Panc1 (cell line): Measurements from ENCODE around the gene CWC27. TPM values are rescaled to one million over a fixed set of nuclear protein-coding genes. Genes with fewer than 3 reads are reported as not detected.

Experiments used
- ATAC-seq: fragments of 200-7000 bp; cut with Tn5 transposase; 2 replicates; pipeline ENCODE4 v1.9.1; 2020; ENCODE audit warnings: mild to moderate bottlenecking, moderate library complexity
- BruUV-seq: library from RNA; stranded (reverse); fragments of 400-500 nt; replicated peaks from 2 replicates; lab custom pipeline; 2021; lab: Mats Ljungman, UMichigan
- CTCF ChIA-PET: fragments of 300-600 bp; sonication (Branson Sonifier 250); formaldehyde crosslinking; loops from one replicate; lab custom pipeline; 2022; ENCODE audit warnings: antibody characterized with exemption; lab: Charles Lee
- POLR2A ChIA-PET: fragments of 300-600 bp; sonication (Branson Sonifier 250); formaldehyde crosslinking; loops from one replicate; lab custom pipeline; 2022; ENCODE audit warnings: antibody characterized with exemption; lab: Charles Lee
- DNase-seq: peaks from one replicate; pipeline ENCODE4 v3.0.0-alpha.2; 2010; ENCODE audit warnings: low read depth, low spot score
- H3K27ac ChIP-seq: 2 replicates; pipeline ENCODE4 v1.5.1; 2011; ENCODE audit warnings: mild to moderate bottlenecking, low read length, inconsistent platforms
- H3K27me3 ChIP-seq: fragments of 200-500 bp; sonication (Bioruptor generic); 2 replicates; pipeline ENCODE4 v1.6.0; 2014; ENCODE audit warnings: low read length, inconsistent platforms; ENCODE audit not compliant: control insufficient read depth, insufficient read depth
- H3K36me3 ChIP-seq: fragments of 200-500 bp; sonication (Bioruptor generic); 2 replicates; pipeline ENCODE4 v1.5.1; 2014; ENCODE audit warnings: inconsistent platforms, mild to moderate bottlenecking, low read length, moderate library complexity; ENCODE audit not compliant: control insufficient read depth, insufficient read depth
- H3K4me1 ChIP-seq: 2 replicates; pipeline ENCODE4 v1.5.1; 2011; ENCODE audit warnings: inconsistent platforms, mild to moderate bottlenecking, low read length, moderate library complexity; ENCODE audit not compliant: control insufficient read depth, insufficient read depth
- H3K4me3 ChIP-seq, 2 experiments: 2 replicates each; pipeline ENCODE4 v1.5.1; 2011 to 2012; ENCODE audit warnings: low read depth in 2 of 2, low read length in 2 of 2, mild to moderate bottlenecking in 2 of 2, inconsistent platforms in 1 of 2, moderate library complexity in 1 of 2
- H3K9me3 ChIP-seq: fragments of 200-500 bp; sonication (Bioruptor generic); 2 replicates; pipeline ENCODE4 v1.5.1; 2014; ENCODE audit warnings: low read depth, mild to moderate bottlenecking, inconsistent platforms, low read length, moderate library complexity; ENCODE audit not compliant: control insufficient read depth, insufficient read depth
- CTCF ChIP-seq: fragments of 450-650 bp; IDR thresholded peaks from 2 replicates; pipeline ENCODE4 v1.5.1; 2017; ENCODE audit warnings: mild to moderate bottlenecking
- POLR2AphosphoS5 ChIP-seq: IDR thresholded peaks from 2 replicates; pipeline ENCODE4 v1.6.1; 2012; ENCODE audit warnings: mild to moderate bottlenecking, low read depth, low read length, moderate library complexity
- REST ChIP-seq, 2 experiments: IDR thresholded peaks; 2 replicates each; pipeline ENCODE4 v1.6.1; 2011 to 2012; ENCODE audit warnings: low read depth in 2 of 2, control low read depth in 1 of 2, low read length in 1 of 2, mild to moderate bottlenecking in 1 of 2, moderate library complexity in 1 of 2; ENCODE audit not compliant: insufficient read depth in 1 of 2
- SIN3A ChIP-seq: IDR thresholded peaks from 2 replicates; pipeline ENCODE4 v1.6.1; 2012; ENCODE audit warnings: low read depth, mild to moderate bottlenecking, low read length, moderate library complexity, borderline replicate concordance; ENCODE audit not compliant: insufficient read depth
- TCF7L2 ChIP-seq: IDR thresholded peaks from 2 replicates; pipeline ENCODE4 v1.6.1; 2011; ENCODE audit warnings: mild to moderate bottlenecking, low read depth, low read length, inconsistent platforms
- in situ Hi-C: cut with HindIII; loops from 2 replicates; pipeline ENCODE4 v1.10.0; 2016; ENCODE audit warnings: low sequenced_read_pairs, low pct_unique_long_range_greater_than_20kb
- intact Hi-C: fragments of 100-400 bp; cut with micrococcal nuclease; formaldehyde crosslinking; loops from one replicate; pipeline ENCODE4 v1.10.0; 2022; ENCODE audit not compliant: unreplicated experiment
- total RNA-seq: library from RNA; stranded (reverse); gene quantifications from one replicate; pipeline ENCODE4 v1.2.1, GENCODE V29; 2021; ENCODE audit not compliant: unreplicated experiment

Gene CWC27
- total RNA-seq, 1 experiment from 2014 or later = 19.7 TPM

DNA sequence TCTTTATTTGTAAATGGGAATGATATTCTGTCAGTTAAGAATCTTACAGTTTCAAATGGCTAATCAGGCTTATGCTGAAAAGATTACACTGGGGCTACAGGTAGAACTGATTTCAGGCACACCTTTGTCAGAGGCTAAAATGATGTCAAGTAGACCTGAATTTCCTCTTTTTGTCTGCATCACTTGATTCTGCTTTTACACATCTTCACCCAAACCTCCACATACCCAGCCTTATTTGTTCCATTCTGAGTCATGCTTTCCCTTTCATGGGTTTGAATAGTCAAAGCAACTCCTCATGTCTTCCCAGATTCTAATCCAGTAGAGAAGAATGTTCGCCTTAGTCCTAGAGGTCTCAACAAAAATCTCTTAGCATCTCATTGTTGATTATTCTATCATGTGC lies 156.4 kb downstream of the CWC27 start:
- ChIA-PET POLR2A (no interaction called here), CTCF (no interaction called here)
- no peaks in the 10 kb centered on the region for H3K27me3 ChIP-seq
- DNase-seq (no peak), ATAC-seq (no peak)
- 0 out of 2 replicates have a peak, but pooled peaks cover 9% of the 10 kb centered on the region for H3K9me3 ChIP-seq
- H3K36me3 ChIP-seq = no peaks in the 10 kb centered on the region
- TF ChIP-seq REST (IDR thresholded peaks at IDR 0.05; ENCODE audit: insufficient read depth in 1 of 2, low read depth in 2 of 2, low read length in 1 of 2) (no peak), SIN3A (no peak), CTCF (no peak), POLR2AphosphoS5 (no peak), TCF7L2 (no peak)
- intact Hi-C loops = no loop called here
- no peak overlapping the region for H3K27ac ChIP-seq
- H3K4me3 ChIP-seq = no peak overlapping the region
- no peaks in the 10 kb centered on the region for H3K4me1 ChIP-seq
- in situ Hi-C loops = no loop called here
- BruUV-seq = no TSS peak

DNA sequence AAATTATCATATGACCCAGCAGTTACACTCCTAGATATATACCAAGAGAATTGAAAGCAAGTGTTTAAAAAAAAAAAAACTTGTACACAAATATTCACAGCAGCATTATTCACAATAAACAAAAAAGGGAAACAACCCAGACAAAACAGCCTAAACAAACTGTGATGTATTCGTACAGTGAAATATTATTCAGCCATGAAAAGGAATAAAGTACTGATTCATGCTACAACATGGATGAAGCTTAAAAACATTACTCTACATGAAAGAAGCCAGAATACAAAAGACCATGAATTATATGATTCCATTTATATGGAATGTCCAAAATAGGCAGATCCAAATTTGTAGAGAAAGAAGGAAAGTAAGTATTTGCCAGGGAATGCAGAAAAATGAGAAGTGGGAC lies 161.1 kb downstream of the CWC27 start:
- intact Hi-C loops = no loop called here

More for the DNA sequence above, 161.1 kb downstream of the CWC27 start:
- ChIA-PET POLR2A (no interaction called here), CTCF (no interaction called here)
- DNase-seq = no peak
- no peaks in the 10 kb centered on the region for H3K27me3 ChIP-seq
- no peaks in the 10 kb centered on the region for H3K36me3 ChIP-seq
- BruUV-seq = no TSS peak
- no peak overlapping the region for H3K4me3 ChIP-seq
- H3K9me3 ChIP-seq = no peaks in the 10 kb centered on the region
- TF ChIP-seq SIN3A (no peak), CTCF (no peak), REST (IDR thresholded peaks at IDR 0.05; ENCODE audit: insufficient read depth in 1 of 2, low read depth in 2 of 2, low read length in 1 of 2) (no peak), TCF7L2 (no peak), POLR2AphosphoS5 (no peak)
- H3K4me1 ChIP-seq = no peaks in the 10 kb centered on the region
- H3K27ac ChIP-seq = no peak overlapping the region
- in situ Hi-C loops = no loop called here
- ATAC-seq = no peak
